NCI-H128 (cell line): ENCODE results near the gene SH2D3A.
"Not testable (repeated sequence)": the region's sequence is repeated elsewhere in the genome, so short reads cannot be mapped to it uniquely, and the experiment has no call there.

ENCODE experiments used
- DNase-seq: peaks from one replicate; lab custom pipeline; 2025; ENCODE audit not compliant: unreplicated experiment; lab: John Stamatoyannopoulos, UW

Gene SH2D3A

DNA sequence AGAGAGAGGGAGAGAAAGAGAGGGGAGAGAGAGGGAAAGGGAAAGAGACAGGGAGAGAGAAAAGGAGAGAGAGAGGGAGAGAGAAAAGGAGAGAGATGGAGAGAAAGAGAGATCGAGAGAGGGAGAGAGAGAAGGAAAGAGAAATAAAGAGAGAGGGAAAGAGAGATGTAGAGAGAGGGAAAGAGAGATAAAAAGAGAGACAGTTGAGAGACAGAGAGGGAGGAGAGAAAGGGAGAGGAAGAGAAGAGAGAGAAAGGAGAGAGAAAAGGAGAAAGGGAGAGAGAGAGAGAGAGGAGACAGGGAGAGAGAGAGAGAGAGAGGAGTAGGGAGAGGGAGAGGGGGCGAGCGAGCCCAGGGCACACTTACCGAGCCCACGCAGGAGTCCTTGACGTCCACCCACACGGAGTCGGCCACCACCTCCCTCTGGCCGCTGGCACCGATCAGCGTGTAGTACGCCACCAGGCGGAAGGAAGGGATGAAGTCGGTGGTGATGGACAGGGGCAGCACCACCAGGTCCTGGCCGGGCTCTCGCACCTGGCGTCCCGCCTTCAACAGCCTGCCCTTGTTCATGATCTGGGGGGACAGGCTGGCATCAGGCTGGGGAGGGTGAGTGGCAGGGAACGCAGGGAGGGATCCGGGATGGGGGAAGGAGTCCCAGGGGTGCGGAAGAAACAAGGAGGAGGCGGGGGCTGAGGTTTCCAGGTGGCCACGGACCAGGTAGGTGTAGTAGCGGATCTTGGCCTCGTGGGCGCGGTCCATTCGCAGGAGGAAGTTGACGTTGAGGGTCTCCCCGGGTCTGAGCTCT lies 56.8 kb downstream of the SH2D3A start:
- no peak for DNase-seq

DNA sequence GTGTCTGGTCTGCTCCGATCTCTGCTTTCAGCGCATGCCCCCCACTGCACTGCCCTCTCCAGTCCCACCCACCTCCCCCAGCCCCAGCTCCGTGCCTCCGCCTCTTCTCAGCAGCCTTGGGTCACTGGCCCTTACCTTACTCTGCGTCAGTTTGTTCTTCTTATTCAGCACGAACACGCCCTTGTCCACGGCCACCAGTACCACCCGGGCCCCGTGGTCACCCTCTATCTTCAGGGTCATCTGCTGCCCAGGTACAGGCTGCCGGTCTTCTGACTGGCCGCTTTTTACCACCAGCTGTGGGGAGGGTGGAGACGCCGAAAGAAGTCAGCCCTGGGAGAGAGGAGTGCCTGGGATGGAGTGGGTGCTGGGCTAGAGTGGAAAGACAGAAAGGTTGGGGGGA lies 57.7 kb downstream of the SH2D3A start:
- DNase-seq = no peak

DNA sequence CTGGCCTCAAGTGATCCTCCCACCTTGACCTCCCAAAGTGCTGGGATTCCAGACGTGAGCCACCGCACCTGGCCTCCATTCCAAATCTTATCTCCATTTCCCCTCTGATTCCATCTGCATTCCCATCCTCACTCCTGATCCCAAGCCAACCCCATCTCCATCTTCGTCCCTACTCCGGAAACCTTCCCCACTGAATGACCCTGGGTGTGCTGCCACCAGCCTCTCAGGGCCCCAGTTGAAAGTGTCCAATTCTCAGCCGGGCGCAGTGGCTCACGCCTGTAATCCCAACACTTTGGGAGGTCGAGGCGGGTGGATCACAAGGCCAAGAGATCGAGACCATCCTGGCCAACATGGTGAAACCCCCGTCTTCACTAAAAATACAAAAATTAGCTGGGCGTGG lies 58.3 kb downstream of the SH2D3A start:
- DNase-seq = not testable (repeated sequence)

DNA sequence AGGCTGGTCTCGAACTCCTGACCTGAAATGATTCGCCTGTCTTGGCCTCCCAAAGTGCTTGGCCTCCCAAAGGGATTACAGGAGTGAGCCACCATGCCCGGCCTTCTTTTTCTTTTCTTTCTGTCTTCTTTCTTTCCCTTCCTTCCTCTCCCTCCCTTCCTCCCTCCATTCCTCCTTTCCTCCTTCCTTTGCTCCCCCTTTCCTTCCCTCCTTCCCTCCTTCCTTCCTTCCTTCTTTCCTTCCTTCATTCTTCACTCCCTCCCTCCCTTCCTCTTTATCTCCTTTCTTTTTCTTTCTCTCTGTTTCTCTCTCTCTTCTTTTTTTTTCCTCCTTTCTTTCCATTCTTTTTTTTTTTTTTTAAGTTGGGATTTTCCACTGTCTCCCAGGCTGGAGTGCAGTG lies 58.9 kb downstream of the SH2D3A start:
- no peak for DNase-seq

DNA sequence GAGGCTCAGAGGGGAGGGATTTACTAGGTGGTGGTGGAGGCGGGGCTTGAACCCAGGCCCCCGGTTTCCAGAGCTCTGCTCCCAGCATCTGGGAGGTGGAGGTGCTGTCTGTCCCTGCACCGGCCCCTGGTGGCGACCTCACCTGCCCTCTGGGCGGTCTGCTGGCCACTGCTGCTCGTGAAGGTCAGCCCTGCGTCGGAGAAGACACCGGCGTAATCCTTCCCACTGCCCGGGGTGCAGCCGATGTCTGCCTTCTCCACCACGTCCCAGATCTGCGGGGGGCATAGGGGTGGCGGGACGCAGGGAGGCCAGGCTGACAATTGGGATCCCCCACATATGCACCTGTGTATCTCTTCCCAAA lies 59.6 kb downstream of the SH2D3A start:
- DNase-seq = no peak

DNA sequence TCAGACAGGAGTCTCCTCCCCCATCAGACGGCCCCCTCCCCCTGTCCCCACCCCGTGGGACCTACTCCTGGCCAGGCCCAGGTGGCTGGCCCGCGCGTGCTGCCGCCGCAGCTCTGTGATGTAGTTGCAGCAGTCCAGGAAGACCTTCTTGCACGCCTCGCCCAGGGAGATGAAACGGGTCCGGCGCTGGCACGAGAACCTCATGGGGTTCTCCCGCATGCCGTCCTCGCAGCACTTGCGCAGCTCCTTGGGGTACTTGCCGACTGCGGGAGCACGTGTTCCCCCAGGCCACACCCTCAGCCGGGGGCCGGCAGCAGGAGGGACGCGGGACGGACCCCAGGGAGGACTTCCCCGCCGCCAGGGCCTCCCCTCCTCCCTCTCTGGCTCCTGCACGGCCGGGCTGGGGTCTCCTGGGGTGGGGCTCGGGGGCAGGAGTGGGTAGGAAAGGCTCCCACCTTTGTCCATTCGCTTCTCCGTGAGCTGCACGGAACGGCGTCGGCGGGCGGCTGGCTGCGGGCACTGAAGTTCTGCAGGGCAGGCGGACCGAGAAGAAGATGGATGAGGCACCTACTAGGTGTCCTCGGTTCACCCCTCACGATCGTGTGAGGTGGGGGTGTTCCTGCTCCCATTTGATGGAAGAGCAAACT lies 60.1 kb downstream of the SH2D3A start:
- DNase-seq = no peak

DNA sequence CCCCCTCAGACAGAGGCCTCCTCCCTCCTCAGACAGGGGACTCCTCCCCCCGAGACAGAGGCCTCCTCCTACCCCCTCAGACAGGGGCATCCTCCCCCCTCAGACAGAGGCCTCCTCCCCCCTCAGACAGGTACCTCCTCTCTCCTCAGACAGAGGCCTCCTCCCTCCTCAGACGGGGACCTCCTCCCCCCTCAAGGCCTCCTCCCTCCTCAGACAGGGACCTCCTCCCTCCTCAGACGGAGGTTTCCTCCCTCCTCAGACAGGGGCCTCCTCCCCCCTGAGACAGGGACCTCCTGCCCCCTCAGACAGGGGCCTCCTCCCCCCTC lies 60.6 kb downstream of the SH2D3A start:
- DNase-seq = no peak

DNA sequence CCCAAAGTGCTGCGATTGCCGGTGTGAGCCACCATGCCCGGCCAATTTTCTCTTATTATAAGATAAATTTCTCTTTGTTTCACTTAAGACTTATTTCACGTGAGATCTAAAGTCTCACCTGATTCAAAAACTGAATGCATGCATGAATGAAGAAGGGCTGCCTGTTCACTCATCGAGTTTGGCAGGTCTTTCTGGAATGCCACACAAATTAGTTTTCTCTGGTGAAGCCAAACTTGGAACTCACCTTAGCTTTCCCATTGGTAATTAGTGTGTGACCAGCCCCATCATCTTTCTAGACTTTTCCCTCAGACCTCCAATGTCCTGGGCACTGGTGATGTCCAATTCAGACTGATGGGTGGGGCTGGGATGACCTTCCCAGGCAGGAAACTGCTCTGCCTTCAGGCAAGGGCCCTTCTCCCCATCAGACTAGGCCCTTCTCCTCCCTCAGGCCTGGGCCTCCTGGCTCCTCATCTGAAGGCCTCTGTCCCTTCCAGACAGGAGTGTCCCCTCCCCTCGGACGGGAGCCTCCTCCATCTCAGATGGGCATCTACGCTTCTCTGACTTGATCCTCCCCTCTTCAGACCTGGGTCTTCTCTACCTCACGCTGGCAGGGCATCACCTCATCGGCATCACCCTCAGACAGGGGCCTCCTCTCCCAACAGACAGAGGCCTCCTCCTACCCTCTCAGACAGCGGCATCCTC lies 61.2 kb downstream of the SH2D3A start:
- no peak for DNase-seq
